HG03060 (cell line): ENCODE data around the gene GATAD2A.
"Not testable (repeated sequence)": the region's sequence is repeated elsewhere in the genome, so short reads cannot be mapped to it uniquely, and the experiment has no call there.

Source experiments
- ATAC-seq: cut with Tn5 transposase; IDR thresholded peaks from one replicate; pipeline ENCODE4 v1.9.1; 2021; ENCODE audit warnings: low read depth, moderate number of reproducible peaks; ENCODE audit not compliant: unreplicated experiment

Gene GATAD2A

DNA sequence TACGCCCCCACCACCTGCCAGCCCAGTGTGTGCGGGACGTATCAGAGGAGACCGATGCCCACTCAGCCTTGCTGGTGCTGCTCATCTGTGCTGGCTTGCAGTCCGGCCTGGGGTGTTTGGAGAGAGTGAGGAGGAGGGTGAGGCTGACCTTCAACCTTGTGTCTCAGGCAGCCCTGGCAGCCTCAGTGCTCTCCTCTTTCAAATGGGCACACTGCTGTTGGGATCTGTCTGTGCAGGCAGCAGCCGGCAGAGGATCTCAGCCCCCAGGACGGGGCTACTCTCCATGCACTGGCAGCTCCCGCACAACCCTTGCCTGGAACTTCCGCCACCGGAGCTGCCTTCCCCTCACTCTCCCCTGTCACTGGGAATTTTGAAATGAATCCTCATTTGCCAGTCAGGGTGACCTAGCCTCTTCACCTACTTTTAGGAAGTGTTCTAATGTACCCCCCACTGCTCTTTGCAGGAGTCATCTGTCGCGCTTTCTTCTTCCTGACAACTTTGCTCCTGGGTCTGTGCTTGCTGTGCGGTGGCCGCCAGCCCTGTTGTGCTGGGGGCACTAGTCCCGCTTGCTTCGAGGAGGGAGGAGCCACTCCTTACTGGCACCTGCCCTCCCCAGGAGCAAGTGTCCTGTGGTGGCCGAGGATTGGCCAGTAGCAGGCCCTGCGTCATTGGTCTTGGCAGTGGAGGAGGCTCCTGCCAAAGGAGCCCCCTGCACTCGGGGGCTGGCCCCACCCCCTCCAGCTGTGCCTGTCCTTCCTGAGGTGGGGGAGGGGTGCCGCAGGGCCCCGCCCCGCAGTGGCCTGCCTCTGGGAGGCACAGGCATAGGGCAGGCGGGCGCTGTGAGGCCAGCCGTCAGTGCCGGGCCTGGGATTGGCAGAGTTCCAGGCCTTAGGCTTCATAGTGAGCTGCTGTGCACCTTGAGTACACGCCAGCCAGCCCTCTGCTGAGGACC, 56.5 kb downstream of the GATAD2A start:
- ATAC-seq, result no peak

DNA sequence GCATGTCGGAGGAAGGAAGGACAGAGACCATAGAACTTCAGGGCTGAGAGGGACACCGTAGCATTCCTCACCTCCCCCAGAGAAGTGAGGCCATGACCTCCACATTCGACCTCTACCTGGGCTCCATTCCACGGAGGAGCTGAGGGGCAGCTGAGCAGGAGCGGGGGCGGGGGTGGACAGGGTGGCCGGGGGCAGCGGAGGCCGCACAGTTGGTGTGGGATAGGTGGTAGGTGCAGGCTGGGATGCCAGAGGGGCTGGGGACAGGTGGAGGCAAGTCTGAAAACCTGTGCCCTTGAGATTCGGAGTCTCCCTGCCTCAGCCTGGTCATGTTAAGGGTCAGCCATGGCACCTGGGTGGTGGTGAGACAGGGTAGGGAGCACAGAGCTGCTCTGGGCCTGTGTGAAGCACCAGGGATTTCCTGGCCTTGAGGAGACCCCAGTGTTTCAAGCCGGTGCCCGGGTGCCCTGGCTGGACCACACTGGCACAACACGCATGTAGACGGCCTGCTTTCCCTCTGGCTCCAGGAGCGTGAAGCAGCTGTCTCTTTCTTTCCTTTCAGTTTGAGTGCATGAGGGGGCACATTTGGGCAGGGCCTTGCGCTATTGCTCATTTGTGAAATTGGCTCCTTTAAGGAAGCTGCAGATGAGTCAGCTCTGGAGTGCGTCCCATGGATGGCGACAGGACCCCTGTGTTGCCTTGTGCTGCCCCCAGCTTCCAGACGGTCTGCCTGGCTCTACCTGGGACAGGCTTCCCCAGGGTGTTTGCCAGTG, 58.1 kb downstream of the GATAD2A start:
- ATAC-seq, result no peak

DNA sequence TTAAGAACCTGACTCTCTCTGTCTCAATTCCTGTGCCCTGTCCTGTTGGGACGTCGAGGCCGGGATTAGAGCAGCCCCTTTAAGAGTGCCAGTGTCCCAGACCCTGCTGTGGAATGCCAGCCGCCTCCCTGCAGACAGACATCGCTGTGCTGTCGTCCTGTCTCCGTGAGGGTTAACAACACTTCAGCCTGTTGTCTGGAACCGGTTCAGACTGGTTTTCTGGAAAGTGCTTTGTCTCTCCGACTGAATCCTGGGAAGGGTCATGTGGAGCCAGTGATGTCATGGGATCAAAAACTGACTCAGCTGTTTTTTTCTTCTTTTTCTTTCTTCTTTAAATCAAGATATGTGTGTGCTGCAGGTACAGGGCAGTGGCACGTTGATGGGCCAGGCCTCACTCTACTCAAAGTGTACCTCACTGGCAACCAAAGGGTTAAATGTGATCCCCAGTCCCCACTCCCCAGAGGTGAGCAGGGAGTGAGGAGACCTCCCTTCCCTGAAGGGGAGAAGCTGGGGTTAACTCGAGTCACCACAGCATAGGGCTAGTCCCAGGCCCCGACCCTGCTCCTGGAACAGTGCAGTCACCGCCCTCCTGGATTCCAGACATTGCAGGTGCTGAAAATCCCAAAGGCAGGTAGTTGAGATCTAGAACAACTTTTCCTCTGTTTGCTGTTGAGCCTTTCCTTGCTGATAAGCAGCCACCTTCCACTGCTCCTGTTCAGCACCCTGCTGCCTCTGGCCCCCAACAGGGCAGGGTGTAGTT, 59.0 kb downstream of the GATAD2A start:
- ATAC-seq, result no peak

DNA sequence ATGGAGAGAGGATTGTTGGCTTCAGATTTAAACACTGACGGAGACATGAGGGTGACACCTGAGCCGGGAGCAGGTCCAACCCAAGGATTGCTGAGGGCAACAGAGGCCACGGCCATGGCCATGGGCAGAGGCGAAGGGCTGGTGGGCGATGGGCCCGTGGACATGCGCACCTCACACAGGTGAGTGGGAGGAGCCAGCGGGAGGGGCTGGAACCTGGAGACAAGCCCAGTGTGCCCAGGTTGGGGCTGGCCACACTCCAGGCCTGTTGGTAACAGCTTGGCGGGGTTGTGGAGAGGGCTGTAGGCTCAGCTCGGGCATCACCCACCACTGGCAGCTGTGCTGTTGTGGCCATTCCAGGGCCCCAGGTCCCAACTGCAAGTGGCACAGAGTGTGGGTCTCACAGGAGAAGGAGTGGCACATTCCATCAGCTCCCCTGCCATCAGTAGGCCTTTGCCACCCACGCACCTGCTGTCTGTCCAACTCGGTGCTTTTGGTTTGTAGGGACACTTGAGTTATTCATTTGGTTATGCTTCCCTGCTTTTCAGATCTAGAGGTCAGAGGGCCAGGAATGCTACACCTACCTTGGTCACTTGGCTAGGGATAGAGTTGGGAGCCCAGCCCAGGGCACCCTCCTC, 60.1 kb downstream of the GATAD2A start:
- no peak for ATAC-seq

DNA sequence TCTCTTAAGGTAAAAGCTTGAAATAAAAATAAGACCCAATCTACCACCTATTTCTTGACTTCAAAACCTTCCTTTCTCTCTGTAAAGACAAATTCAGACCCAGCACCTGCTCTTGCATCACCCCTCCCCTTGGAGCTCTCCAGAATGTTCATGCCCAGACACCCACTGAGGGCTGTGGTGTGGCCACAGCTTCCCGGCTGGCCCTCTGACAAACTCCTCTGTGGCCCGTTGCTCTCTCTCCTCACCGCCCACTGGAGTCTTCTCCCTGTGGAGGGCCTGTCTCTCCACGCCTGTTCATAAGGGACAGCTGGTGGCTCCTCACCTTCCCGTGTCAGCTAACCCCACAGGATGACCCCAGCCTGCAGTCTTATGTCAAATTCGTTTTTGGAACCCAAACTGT, 60.7 kb downstream of the GATAD2A start:
- no peak for ATAC-seq

DNA sequence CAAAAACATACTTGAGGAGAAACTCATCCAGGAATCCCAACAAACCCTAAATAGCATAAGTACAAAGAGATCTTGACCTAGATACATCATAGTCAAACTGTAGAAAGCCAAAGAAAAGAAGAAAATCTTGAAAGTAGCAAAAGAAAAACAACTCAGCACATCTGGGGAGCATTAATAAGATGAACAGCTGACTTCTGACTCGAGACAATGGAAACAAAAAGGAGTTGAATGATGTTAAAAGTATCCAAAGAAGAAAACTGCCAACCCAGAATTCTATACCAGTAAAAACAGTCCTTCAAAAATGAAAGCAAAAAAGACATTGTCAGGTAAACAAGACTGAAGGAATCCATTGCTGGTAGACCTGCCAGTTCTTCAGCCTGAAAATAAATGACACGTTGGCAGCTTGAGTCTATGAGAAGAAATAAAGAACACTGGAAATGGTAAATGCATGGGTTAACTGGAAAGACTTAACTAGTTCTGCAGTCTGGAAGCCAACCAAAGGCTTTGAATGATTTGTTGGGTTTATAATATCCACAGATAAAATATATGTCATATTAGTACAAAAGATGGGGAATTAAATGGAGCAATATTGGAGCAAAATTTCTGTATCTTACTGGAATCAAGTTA, 63.1 kb downstream of the GATAD2A start:
- no peak for ATAC-seq

DNA sequence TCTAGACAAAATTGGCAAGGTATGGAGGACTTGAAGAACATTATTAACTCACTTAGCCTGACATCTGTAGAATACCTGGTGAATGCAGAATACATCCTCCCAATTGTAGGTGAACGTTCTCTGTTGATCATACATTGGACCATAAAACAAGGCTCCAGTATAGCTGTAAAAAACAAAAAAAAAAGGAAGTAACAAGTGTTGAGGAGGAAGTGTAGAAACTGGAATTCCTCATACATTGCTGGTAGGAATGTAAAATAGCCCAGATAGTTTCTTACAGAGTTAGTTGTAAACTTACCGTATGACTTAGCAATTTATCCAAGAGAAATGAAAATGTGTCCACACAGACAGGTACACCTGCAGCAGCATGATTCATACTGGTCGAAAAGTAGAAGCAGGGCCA, 65.1 kb downstream of the GATAD2A start:
- ATAC-seq, result no peak

DNA sequence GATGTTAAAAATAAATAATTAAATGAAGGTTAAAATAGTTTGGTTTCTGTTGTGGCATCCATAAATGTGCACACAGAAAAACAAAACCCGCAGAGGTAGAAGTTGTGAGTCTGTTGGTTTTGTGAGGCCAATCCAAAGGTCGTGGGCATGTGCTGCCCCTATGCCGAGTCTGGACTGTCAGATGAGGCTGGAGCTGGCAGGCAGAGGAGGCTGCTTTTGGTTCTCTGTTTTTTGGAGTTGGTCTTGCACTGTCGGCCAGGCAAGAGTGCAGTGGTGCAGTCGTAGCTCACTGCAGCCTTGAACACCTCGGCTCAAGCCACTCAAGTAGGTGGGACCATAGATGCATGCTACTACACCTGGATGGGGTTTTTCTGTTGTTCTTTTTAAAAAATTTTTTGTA, 66.2 kb downstream of the GATAD2A start:
- no peak for ATAC-seq

DNA sequence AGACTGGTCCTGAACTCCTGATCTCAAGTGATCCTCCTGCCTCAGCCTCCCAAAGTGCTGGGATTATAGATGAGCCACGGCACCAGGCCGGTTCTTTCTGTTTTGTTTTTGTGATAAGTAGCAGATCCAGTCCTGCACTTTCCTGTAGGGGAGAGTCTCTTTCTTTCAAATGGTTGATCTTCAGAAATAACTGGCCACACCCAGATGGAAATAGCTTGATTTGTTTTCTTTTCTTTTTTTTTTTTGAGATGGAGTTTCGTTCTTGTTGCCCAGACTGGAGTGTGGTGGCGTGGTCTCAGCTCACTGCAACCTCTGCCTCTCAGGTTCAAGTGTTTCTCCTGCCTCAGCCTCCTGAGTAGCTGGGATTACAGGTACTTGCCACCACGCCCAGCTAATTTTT, 66.6 kb downstream of the GATAD2A start:
- not testable (repeated sequence) for ATAC-seq

DNA sequence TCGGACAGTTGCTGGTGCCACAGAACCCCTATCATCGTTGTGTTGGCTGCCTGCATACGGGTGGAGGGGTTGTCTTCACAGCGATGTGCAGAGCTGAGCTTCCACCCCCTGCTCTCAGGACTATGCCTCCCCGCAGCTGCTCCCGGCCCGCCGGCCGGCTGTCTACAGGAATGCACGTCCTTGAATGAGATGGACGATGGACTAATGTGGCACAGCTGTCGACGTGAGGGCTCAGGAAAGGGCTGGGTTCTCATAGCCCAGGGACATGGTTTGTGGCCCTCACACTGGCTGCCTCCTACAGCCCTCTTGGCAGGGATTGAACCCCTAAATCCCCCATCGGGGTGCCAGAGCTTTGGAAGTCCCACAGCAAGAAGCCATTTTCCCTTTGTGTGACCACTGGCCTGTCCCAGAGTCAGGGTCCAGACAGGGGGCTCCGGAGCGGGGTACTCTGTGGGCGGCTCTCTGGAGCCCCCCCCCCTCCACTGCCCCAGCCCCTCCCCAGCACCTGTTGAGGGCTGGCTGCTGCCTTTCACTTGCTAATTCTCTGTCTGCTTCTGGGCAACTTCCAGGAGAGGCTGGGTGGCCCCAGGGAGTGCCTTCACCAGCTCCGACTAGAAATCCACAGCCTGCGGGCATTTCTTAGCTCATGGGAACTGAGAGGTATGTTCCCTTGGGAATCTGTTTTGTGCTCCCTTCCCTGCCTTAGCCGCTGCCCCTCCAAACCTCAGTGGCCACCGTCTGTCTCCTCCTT, 69.7 kb downstream of the GATAD2A start:
- ATAC-seq, result no peak

DNA sequence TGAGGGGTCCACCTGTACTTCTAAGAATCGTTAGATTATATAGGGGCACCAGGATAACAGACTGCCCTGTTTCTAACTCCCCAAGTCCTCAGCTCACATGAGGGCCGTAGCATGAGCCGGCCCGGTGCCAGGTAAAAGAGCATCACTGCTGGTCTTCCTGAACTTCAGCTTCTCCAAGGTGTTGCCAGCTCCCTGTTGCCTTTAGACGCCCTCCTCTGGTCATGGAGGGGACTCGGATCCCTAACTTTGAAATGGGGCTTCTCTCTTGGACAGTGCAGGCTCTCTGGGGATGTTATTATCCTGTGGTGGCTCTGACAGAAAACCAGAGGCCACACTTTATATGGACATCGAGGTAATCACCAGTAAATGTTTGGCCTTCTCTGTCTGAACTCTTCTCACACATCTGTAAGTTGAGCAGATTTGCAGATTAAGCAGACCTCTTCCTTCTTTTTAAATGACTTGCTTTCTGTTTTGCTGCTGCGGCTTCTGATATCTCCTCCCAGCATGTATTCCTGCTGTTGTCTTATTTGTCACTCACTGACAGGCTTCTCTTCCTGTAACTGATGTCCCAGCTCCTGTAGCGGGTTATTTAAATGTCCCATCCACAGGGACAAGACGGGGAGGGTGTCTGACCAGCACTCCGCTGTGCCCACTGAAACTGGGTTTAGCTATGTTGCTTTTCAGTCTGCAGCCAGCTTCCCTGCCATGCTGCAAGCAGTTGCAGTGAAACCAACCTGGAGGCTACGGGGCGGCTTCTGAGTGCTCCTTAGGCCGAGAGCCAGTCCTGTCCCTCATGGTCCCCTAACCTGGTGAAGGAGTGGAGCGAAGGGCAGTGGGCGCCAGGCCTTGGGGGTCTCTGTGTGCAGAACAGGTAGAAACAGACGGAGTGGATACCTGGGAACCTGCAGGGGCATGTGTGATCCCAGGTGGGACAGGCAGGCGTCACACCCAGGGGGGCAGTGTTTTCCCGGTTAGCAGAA, 70.7 kb downstream of the GATAD2A start:
- ATAC-seq, result no peak

DNA sequence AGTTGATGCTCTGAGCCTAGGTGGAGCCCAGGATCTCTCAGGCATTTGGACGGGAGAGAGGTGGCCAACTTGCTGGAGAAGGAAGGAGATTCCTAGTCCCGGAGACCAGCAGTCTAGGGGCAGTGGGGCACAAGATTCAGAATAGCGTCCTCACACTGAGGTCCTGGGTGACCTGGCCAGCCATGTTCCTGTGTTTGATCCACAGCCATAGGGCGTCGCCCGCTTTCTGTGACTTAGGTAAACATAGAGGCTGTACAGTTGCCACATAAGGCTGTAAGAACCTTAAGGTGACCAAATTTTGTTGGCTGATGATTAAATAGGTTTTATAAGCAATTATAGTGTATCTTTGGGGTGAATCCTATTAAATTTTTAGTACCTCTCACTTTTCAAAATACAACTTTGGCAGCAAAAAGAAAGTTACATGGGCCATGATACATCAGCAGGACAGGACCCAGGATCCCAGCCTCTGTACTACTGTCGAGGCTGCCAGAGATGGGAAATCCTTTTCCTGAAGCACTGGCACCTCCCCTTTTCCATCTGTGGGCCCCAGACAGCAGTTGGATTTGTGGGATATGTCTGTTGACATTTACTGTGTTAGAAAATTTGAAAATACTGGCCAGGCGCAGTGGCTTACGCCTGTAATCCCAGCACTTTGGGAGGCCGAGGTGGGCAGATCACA, 72.4 kb downstream of the GATAD2A start:
- no peak for ATAC-seq

DNA sequence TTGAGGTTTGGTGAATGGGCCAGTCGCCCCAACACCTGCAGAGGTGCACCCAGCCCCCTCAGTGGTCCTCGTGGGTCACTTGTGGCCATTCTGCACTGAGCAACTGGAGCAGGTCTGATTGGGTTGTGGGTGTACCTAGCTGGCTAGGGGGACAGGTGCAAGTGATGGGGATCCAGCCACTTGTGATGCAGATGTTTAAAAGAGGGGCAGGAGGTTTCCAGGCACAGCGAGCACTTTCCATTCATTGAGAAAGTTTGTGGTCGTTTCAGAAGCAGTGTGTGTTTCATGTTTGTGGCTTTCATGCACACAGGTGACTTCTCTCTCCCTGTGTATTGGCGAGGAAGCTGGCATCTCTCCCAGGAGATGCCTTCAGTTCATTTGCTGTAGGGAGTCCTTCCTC, 75.2 kb downstream of the GATAD2A start:
- ATAC-seq, result no peak

DNA sequence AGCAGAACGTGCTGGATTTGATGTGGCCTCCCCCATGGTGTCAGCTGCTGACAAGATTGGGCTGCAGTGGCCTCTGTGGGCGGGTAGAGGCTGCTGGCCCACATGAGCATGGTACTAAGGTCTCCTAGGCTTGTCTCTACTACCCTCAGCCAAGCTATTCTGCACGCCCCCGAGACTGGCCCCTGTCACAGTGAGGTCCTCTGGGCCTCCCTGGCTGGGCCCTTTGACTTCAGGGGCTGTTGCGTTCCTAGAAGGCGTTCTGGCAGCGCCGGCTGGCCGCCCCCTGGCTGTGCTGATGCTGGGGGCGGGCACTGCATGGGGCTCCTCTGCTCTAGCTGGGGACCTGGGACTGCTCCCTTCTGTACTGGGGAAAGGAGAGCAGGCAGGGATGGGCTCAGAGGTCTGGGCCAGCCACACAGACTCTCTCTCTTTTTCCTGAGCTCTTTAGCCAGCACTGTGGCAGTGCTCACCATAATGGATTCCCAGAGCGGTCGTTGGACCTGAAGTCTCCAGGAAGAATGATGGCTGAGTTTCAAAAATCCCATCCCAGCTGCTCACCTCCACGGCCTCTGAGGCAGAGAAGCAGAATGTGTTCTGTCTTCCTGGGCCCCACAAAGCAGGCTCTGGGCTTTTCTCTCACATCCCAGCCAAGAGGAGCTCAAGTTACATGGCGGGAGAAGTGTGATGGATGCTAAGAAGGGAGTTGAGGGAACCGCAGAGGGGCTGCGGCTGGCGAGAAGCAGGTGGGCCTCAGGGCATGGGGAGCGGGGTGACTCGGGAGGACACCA, 77.5 kb downstream of the GATAD2A start:
- no peak for ATAC-seq

DNA sequence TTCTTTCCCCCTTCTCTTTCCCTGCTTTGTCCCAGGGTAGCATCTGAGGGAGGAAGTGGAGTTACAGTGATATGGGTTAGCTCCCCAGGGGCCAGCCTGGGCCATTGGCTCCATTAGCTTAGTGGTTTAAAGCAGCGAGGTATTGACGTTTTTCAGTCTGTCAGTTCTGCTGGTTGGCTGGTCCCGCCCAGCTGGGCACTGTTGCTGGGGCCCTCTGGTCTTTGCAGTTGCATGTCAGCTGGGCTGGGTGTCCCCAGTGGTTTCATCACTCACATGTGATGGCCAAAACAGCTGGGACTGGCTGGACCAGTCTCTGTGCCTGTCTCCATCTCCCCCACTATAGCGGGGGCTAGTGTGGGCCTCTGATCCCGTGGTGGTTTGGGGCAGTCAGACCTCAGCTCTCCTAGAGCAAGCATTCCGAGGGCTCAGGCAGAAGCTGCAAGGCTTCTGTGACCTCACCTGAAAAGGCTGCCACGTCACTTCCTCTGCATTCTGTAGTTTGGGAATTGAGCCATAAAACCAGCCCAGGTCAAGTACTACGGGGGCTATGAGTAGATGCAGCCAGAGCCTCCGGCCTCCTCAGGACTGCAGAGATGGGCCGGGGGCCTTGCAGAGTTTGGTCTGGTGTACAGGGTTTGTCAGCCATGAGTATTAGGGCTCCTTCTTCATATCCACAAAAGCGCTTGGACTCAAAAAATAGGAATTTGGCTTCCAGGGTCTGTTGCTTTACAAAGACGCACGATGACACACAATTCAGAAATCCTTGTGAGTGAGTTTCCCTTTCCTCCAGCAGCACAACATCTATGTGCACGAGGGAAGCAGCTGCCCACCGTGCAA, 79.9 kb downstream of the GATAD2A start:
- ATAC-seq, result no peak

DNA sequence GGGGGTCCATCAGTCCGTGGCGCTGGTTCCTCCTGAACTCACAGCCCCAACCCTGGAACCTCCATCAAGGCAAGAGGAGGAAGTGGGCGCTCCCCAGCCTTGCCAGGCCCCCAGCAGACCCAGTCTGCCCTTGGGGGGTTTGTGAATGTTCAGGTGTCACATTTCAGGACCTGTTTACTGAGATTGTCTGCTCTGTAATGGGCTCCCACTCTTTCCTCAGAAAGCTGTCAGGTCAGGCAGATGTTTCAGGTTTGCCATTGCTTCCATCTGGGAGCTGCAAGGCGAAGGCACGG, 80.5 kb downstream of the GATAD2A start:
- no peak for ATAC-seq
